CD14-positive monocyte (primary cell): Measurements from ENCODE around the gene TERB1. TPM values are rescaled to one million over a fixed set of nuclear protein-coding genes. Genes with fewer than 3 reads are reported as not detected.

Experiments used
- DNase-seq, 3 donors: peaks; one replicate each; pipeline ENCODE4 v3.0.0-alpha.2; 2011 to 2022
- H2AFZ ChIP-seq: 2 replicates; pipeline ENCODE4 v1.6.0; 2012; ENCODE audit warnings: mild to moderate bottlenecking, low read depth, low read length, inconsistent platforms; ENCODE audit not compliant: insufficient read depth, poor library complexity, severe bottlenecking
- H3K27ac ChIP-seq, 2 donors: 1 replicate in 1 of 2; 2 replicates in 1 of 2; pipeline ENCODE4 v1.5.1; 2012 to 2013; ENCODE audit warnings: low read length in 2 of 2, control low read depth in 1 of 2, inconsistent platforms in 1 of 2, low read depth in 1 of 2, mild to moderate bottlenecking in 1 of 2
- H3K27me3 ChIP-seq, 2 donors: one replicate each; pipeline versions ENCODE4 v1.6.0 to v1.6.1; 2011 to 2013; ENCODE audit warnings: low read length in 2 of 2; ENCODE audit not compliant: control insufficient read depth in 2 of 2, insufficient read depth in 2 of 2
- H3K36me3 ChIP-seq, 2 donors: replicated peaks in 1 of 2; 1 replicate in 1 of 2; 2 replicates in 1 of 2; pipeline versions ENCODE4 v1.5.1 to v1.6.1; 2012 to 2013; ENCODE audit warnings: low read length in 2 of 2, control low read depth in 1 of 2, inconsistent platforms in 1 of 2, mild to moderate bottlenecking in 1 of 2; ENCODE audit not compliant: insufficient read depth in 2 of 2, control insufficient read depth in 1 of 2
- H3K4me1 ChIP-seq, 2 donors: 1 replicate in 1 of 2; 2 replicates in 1 of 2; pipeline versions ENCODE4 v1.5.1 to v1.6.1; 2012 to 2013; ENCODE audit warnings: low read length in 2 of 2, control low read depth in 1 of 2, inconsistent platforms in 1 of 2, mild to moderate bottlenecking in 1 of 2, moderate library complexity in 1 of 2; ENCODE audit not compliant: insufficient read depth in 2 of 2, control insufficient read depth in 1 of 2
- H3K4me2 ChIP-seq: replicated peaks from 2 replicates; pipeline ENCODE3; 2012; ENCODE audit warnings: low read length, moderate library complexity, mild to moderate bottlenecking; ENCODE audit not compliant: poor library complexity, severe bottlenecking; ENCODE audit errors: extremely low read depth
- H3K4me3 ChIP-seq, 3 experiments: fragments of 200-600 bp in 1 of 3; sonication (generic) in 1 of 3; replicated peaks in 1 of 3; 1 replicate in 2 of 3; 2 replicates in 1 of 3; pipeline ENCODE4 v1.5.1; 2011 to 2013; ENCODE audit warnings: low read length in 3 of 3, mild to moderate bottlenecking in 3 of 3, control low read depth in 2 of 3, low read depth in 2 of 3, inconsistent platforms in 1 of 3, moderate library complexity in 1 of 3
- H3K79me2 ChIP-seq: 2 replicates; pipeline ENCODE4 v1.6.0; 2012; ENCODE audit warnings: mild to moderate bottlenecking, control low read depth, inconsistent platforms, low read length, moderate library complexity; ENCODE audit not compliant: insufficient read depth
- H3K9ac ChIP-seq: 2 replicates; pipeline ENCODE4 v1.6.0; 2017; ENCODE audit warnings: low read length, mild to moderate bottlenecking; ENCODE audit not compliant: insufficient read depth, poor library complexity, severe bottlenecking
- H3K9me3 ChIP-seq, 2 donors: replicated peaks in 1 of 2; 1 replicate in 1 of 2; 2 replicates in 1 of 2; pipeline versions ENCODE4 v1.5.1 to v1.6.1; 2012 to 2013; ENCODE audit warnings: low read length in 2 of 2, control low read depth in 1 of 2; ENCODE audit not compliant: control insufficient read depth in 1 of 2, insufficient read depth in 1 of 2
- H4K20me1 ChIP-seq: 2 replicates; pipeline ENCODE4 v1.6.0; 2012; ENCODE audit warnings: mild to moderate bottlenecking, low read length, control low read depth, moderate library complexity; ENCODE audit not compliant: insufficient read depth
- H3K27ac Mint-ChIP-seq, 7 donors: one replicate each; pipeline ENCODE4 v1.8.0; 2020; ENCODE audit warnings: mild to moderate bottlenecking in 7 of 7, mixed read lengths in 7 of 7, moderate library complexity in 6 of 7, inconsistent platforms in 2 of 7
- H3K27me3 Mint-ChIP-seq, 3 donors: one replicate each; pipeline ENCODE4 v1.8.0; 2021 to 2022; ENCODE audit warnings: low read depth in 3 of 3, mild to moderate bottlenecking in 3 of 3, mixed read lengths in 3 of 3, moderate library complexity in 3 of 3, inconsistent platforms in 1 of 3
- H3K36me3 Mint-ChIP-seq, 2 donors: one replicate each; pipeline ENCODE4 v1.8.0; 2020; ENCODE audit warnings: mixed read lengths in 2 of 2, inconsistent platforms in 1 of 2, mild to moderate bottlenecking in 1 of 2
- H3K4me1 Mint-ChIP-seq: one replicate; pipeline ENCODE4 v1.8.0; 2020; ENCODE audit warnings: mild to moderate bottlenecking, mixed read lengths
- H3K4me3 Mint-ChIP-seq, 2 donors: one replicate each; pipeline ENCODE4 v1.8.0; 2020; ENCODE audit warnings: mild to moderate bottlenecking in 2 of 2, mixed read lengths in 2 of 2, moderate library complexity in 1 of 2
- H3K9me3 Mint-ChIP-seq, 7 donors: one replicate each; pipeline ENCODE4 v1.8.0; 2020 to 2022; ENCODE audit warnings: mixed read lengths in 7 of 7, mild to moderate bottlenecking in 6 of 7, moderate library complexity in 6 of 7, inconsistent platforms in 2 of 7
- CTCF ChIP-seq: fragments of 200-600 bp; IDR thresholded peaks from one replicate; pipeline ENCODE4 v1.8.0; 2022; ENCODE audit warnings: antibody characterized with exemption, mild to moderate bottlenecking
- WGBS: methylation state at CpG from one replicate; pipeline ENCODE4 v1.1.5; 2013; ENCODE audit warnings: missing lambda C conversion rate; ENCODE audit not compliant: insufficient coverage; 5-methylcytosine and 5-hydroxymethylcytosine counted together
- intact Hi-C, 2 donors: fragments of 100-400 bp; cut with micrococcal nuclease; formaldehyde crosslinking; loops; one replicate each; pipeline versions ENCODE4 v1.15.0 to v1.15.1; 2023
- polyA plus RNA-seq, 3 donors: library from polyadenylated mRNA; depleted of rRNA in 1 of 3; unstranded in 2 of 3; stranded (reverse) in 1 of 3; fragments of 300-500 nt in 2 of 3; fragments of >200 nt in 1 of 3; fragmentation: Illumina TruSeq in 2 of 3; gene quantifications; 1 replicate in 2 of 3; 2 replicates in 1 of 3; pipeline ENCODE4 v1.2.3, GENCODE V29; 2012 to 2021

Gene TERB1
- polyA plus RNA-seq, 3 donors, result not detected

DNA sequence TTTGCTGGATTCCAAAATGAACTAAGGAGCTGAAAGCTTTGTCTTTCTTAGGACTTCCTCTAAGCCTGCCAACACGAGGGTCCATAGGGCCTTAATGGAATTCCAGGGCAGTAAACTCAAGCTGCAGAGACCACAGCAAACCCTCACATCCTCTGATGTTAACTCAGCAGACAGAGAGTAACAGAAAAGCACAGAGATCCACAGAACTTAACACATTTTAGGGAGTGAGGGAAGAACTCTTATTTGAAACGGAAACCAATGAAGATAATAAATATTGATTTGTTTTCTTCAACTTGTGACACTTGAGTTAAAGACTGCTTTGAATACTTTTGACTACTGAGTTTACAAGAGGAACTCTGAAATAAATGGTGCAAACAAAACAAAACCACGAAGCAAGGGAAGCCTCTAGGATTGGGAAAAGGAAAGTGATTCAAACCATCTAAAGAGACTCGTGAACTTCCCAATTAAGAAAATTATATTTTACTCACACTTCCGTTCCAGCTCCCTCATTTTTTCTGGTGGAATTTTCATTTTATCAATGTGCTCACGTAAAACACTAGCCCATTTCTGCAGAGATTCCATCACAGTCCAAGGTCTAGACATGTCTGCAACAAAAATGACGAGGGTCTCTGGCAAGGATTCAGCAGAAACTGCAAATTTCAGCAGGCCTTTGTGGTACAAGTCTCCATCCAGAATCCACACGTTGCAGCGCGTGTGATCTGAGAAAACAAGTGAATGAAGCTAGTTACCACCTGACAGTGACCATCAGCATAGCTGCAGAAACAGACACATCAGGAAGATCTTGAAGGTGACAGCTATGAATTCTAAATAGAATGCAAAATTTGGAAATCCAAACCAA is 59.2 kb downstream of the TERB1 start:
- WGBS, result 58% methylated on average over 6 of the region's 10 CpGs
- Histone ChIP-seq H3K4me1 (peaks cover 64 to 67% of the 10 kb centered on the region in 2 donors), H4K20me1 (peaks cover 42% of the 10 kb centered on the region), H3K4me3 (peak overlapping the region in 1 of 3 experiments; percentile 35), H3K9ac (peak overlapping the region; percentile 29), H3K27me3 (no peaks in the 10 kb centered on the region), H2AFZ (no peak overlapping the region), H3K4me2 (peak overlapping the region; percentile 58), H3K9me3 (no peaks in the 10 kb centered on the region), H3K36me3 (peaks cover 32 to 57% of the 10 kb centered on the region in 2 donors), H3K79me2 (peaks cover 60% of the 10 kb centered on the region), H3K27ac (peak overlapping the region; percentile 12 to 70)
- no peaks in the 10 kb centered on the region for H3K9me3 Mint-ChIP-seq
- peaks cover 30 to 71% of the 10 kb centered on the region in 2 donors for H3K36me3 Mint-ChIP-seq
- no peak for DNase-seq
- H3K27ac Mint-ChIP-seq, result peak overlapping the region; percentile 54 to 92 (median 80)
- no peak for TF ChIP-seq CTCF
- peak overlapping the region; percentile 52 to 54 for H3K4me3 Mint-ChIP-seq
- peaks cover 52% of the 10 kb centered on the region for H3K4me1 Mint-ChIP-seq
- intact Hi-C loops, result loop anchor here in 1 of 2 donors (10.0 kb wide), 1 partner anchor 337 kb away; no protein-coding TSS in a partner anchor
- H3K27me3 Mint-ChIP-seq, result peaks cover 0 to 3% (median 0%) of the 10 kb centered on the region in 3 donors

DNA sequence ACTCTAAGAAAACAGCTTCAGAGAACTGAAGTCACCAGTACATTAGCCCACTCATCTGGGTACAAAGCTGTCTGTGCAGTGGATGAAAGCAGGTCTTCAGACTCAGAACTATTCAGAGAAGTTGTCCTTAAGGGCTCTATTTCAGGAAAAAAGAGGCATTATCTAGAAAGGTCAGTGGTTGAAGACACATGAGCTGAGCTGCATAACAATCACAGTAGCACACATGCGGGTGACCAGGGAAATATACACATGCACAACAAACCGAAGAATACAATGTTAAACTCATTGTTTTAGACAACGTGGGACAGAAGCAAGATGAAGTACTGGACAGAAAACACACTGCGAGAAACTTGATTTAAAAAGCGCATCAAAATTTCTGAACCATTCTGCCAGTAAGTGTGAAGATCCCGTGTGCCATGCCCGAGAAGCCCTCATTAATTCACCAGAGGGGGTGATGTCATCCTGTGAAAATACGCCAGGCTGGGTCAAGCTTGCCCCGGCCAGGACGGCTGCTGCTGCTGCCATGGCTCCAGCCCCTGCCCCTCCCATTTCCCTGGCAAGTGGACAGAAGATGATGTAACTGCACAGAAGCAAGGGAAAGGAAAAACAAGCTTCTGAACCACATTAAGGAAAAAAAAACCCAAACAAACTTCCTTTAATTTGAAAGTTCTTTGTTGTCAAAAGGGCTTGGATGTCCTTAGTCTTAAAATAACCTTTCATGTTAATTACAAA is 60.0 kb downstream of the TERB1 start:
- H2AFZ ChIP-seq, result peak overlapping the region; percentile 6
- H3K79me2 ChIP-seq, result peaks cover 60% of the 10 kb centered on the region
- peak overlapping the region in 1 of 3 experiments; percentile 35 for H3K4me3 ChIP-seq
- Mint-ChIP-seq H3K9me3 (no peaks in the 10 kb centered on the region), H3K27me3 (no peaks in the 10 kb centered on the region), H3K4me1 (peaks cover 45% of the 10 kb centered on the region), H3K36me3 (peaks cover 30 to 80% of the 10 kb centered on the region in 2 donors), H3K4me3 (peak overlapping the region in 1 of 2 donors; percentile 37), H3K27ac (peak overlapping the region; percentile 3 to 91 (median 76))
- intact Hi-C loops, result loop anchor here in 1 of 2 donors (10.0 kb wide), 1 partner anchor 337 kb away; no protein-coding TSS in a partner anchor
- H3K9me3 ChIP-seq, result no peaks in the 10 kb centered on the region
- H3K9ac ChIP-seq, result peak overlapping the region; percentile 29
- H4K20me1 ChIP-seq, result peaks cover 42% of the 10 kb centered on the region
- peak; percentile 21 to 63 (median 38) for DNase-seq
- 81% methylated on average over 7 of the region's 10 CpGs for WGBS
- H3K4me2 ChIP-seq, result peak overlapping the region; percentile 58
- H3K27me3 ChIP-seq, result no peaks in the 10 kb centered on the region
- H3K4me1 ChIP-seq, result peaks cover 56 to 58% of the 10 kb centered on the region in 2 donors
- TF ChIP-seq CTCF, result no peak
- peaks cover 40 to 65% of the 10 kb centered on the region in 2 donors for H3K36me3 ChIP-seq
- peak overlapping the region; percentile 47 to 70 for H3K27ac ChIP-seq
